C1 segment of cervical spinal cord (tissue), 14 donors: ENCODE results near the gene JDP2.
A peak's percentile ranks its signal among the peaks of the same experiment; 100 is the strongest.

Source experiments
- DNase-seq, 14 donors: peaks; one replicate each; lab custom pipeline; 2025; lab: John Stamatoyannopoulos, UW

The JDP2 gene

GRCh38 chr14:75409316-75410205, 18.3 kb upstream of the JDP2 start:
- peak in 2 of 14 donors; percentile 11 to 24 for DNase-seq

- DNase-seq: no peak
Observed at GRCh38 chr14:75411214-75411540, 16.6 kb upstream of the JDP2 start.

DNA sequence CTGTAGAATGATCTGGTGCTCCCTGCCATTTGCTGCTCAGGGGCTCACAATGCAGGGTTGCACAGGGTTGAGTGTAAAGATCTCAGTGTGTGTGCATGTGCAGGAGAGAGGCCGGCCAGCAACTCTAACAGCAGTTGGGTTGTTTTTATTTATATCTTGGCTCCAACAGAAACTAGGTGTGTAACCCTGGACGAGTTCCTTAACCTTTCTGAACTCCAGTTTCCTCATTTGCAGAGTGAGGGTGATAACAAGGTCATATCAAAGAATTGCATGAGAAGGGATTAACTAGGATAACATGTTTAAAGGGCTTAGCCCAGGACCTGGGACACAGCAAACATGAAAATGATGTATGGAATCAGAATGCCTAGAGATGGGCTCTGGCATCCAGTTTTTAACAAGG, 14.8 kb upstream of the JDP2 start:
- no peak for DNase-seq

DNA sequence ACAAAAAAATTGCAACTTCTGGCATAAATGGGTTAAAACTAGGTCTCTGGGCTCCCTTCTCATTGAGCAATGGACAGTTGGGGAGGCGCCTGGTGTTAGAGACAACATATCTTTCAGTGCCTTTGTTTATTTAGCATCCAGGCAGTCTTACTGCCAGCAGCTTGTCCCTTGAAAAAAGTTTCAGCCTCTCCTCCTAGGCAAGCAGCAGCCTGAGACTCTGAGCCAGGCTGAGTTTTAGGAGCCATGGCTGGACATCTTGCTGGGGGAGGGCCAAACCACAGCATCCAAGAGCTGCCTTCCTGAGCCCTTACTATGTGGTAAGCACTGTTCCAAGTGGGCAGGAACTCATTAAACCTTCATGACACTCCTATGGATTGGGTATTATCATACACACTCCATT, 10.1 kb upstream of the JDP2 start:
- no peak for DNase-seq

DNA sequence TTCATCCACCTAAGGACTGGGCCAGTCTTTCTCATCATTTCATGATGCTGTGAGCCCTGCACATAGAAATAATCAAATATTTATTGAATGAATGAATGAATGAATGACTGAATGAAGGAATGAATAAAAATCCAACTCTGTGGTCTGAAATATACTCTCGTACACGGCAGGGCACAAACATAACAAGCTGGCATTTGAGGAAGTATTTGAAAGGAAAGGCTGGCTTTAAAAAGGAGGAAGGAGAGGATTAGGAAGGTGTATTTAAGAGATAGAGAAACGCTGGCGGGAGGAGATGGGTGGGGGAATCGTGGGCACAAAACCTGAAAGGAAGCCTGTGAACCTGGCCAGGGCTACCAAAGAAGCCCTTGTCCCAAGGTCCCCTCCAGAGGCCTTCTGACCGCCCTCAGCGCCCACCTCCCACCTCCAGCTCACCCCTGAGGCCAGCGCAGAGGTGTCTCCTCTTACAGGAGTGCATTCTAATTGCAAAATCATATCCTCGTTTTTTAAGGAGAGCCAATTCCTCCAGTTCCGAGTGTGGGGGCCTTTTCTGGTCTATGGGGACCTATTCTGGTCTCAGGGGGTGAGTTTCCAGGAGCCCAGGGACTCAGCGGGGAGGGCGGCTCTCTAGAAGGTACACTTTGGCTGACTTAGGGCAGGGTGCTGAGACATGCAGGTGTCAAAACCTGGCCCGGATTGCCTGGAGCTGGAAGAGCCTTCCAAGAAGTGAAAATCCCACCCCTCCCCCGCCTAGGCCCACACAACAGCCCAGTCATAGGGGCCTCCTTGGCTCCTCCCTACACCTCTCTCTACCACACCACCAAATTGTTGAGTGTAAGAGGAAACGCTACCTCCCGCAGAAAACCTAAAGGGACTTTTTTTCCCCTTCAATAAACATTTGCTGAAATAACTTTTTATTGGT, 8.7 kb upstream of the JDP2 start:
- DNase-seq: no peak

DNA sequence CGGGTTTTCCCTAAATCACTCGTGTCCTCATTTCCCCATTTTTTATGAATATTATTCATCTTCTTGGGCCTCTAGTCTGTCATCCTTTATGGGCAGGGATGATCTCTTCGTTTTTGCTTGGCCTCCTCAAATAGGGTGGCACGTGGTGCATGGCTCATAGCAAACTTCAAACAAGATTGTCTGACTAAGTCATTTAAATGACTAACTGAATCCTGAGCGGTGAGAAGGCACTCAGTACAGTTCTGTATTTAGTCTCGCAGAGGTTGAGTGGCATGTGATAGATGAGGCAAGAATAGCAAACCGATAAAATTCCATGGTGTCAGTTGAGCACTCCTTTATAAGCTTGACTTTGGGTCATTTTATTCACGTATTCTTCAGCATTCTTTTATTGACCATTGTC, 5.7 kb upstream of the JDP2 start:
- no peak for DNase-seq

DNA sequence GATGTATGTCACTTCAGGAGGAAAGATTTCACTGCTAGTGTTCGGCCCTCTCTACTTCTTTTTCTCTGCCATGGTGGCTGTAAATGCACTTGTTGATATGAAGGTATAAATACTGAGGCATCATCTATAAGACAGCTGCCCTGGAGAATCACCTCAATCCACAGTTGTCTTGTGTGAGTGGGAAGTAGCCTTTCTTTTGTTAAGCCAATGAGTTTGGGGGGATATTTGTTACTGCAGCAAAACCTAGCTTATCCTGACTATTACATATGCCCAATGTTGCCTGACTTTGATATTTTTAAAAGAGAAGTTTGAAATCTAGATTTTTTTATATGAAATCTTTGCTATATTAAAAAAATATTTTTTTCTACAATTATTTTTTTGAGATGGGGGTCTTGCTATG, 3.3 kb upstream of the JDP2 start:
- no peak for DNase-seq

- no peak for DNase-seq
Observed at GRCh38 chr14:75425446-75425845, 2.4 kb upstream of the JDP2 start.

DNA sequence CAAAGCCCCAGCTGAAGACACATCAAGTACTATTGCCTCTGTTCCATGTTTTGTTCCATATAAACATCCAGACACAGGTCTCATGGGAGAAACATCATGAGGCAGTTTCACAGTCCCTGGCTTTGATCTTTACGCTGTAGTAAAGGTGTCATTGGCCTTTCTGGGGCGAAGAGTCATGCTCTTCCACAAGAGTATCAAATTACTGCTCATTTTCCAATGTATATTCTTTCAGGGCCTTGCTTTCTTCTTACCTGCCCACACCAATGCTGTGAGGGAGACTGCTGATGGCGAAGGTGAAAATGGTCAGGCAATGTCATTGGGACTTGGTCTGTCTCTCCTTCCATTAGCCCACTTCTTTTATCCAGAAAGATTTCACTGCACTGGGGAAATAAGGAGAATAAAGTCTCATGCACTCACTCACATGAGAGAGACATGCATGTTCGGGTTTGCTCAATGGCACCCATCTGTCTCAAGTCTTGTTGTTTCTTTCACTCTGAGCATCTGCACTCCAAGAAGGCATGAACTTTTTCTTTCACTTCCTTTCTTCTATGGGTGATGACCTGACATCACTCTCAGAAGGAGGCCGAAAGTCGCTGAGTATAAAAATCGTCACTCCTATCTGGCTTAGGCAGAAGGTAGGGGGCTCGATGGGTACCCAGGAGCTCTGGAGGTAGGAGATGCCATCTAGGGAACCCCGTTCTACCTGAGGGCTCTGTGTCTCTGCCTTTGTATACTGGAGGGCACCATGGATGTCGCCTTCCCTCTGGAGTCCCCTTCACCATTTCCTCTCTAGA, 1.3 kb upstream of the JDP2 start:
- DNase-seq: peak in 5 of 14 donors; percentile 20 to 62 (median 59)

DNA sequence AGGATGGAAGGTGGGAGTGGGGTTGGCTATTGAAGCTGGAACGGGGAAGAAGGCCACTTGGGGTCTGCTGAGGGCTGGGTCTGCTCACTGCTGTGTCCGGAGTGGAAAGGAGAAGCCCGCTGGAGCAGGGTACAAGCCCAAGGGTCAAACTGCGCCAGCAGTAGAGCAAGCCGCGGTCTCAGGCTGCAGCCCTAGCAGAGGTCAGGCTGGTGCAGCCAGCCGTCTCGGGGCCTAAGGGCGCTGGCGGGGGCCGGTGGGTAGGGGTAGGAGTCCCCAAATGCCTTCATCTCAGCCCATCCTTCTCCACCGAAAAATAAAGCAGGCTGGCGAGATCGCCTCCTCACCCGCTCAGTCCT, 718 bp upstream of the JDP2 start:
- DNase-seq: peak in 8 of 14 donors; percentile 57 to 75 (median 66)

DNA sequence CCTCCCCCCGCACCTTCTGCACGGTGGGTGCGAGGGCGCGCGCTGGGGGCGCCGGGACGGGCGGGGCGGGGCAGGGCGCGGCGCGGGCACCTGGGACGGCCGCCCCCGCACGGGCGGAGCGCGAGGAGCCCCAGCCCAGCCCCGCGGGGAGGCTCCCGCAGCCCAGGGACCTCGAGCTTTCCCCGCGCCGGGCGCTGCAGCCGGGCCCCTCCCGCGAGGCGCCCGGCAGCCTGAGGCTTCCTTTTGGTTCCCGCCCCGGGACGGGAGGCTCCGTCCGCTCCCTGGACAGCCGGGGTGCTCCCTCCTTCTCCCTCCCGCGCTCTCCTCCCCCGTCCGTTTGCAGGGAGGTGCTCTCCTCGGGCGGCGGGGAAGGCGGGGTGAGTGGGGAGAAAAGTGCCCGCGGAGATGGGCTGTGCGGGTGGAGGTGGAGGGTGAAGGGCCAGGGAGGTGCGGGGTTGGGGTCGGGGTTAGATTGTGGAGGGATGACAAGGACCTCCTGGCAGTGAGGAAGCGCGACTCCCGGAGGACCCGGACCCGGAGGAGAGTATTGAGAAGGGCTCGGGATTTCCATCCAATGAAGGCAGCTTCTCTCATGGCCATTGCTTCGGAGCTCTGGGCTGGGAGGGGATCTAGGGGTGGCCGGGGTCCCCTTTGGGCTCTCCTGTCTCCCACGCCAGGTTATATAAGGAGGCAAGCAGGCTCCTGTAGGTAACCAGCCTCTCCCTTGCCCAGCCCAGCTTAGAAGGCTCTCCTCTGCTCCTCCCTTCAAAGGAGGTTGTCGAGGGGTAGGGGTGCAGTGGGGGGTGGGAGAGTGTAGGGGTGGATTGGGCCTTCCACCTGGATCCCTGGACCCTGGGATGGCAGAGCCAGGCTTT, 645 bp downstream of the JDP2 start:
- peak in 6 of 14 donors; percentile 21 to 66 (median 46) for DNase-seq

DNA sequence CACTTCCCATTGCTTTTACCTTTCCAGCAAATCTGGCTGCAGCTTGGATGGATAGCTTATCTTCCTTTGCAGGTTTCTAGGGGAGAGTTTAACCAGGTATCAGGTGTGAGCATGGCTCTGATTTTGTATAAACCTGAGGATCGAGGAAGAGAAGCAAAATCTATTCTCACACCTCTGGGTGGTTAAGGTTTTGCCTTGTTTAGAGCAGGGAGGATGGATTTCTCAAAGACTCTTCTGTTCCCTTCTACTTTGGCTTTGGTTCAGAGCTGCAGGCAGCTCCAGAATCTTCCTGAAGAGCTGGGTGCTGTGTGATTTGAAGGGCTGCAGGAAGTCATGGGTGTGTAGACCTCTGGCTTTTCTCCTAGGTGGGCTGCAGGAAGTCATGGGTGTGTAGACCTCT, 1.7 kb downstream of the JDP2 start:
- peak in 3 of 14 donors; percentile 8 to 52 (median 33) for DNase-seq

GRCh38 chr14:75430116-75430515, 2.3 kb downstream of the JDP2 start:
- peak in 7 of 14 donors; percentile 20 to 56 (median 32) for DNase-seq

GRCh38 chr14:75430526-75430925, 2.7 kb downstream of the JDP2 start:
- peak in 2 of 14 donors; percentile 11 to 64 for DNase-seq

- DNase-seq: no peak
Observed at GRCh38 chr14:75430976-75431375, 3.2 kb downstream of the JDP2 start.

DNA sequence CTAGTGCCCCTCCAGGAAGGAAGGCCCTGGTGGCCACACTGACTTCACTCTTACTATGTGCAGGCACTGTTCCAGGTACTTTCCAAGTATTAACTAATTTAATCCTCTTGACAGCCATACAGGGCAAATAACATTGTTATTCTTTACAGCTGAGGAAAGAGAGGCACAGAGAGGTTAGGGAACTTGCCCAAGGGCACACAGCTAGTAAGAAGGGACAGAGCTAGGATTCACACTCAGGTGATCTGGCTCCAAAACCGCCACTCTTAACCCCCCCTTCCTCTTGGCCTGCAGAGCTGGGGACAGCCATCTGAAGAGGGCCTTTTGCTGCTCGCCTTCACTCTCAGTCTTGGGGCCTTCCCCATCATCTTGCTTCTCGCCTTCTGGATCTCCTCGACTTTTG, 4.0 kb downstream of the JDP2 start:
- DNase-seq: no peak

- no peak for DNase-seq
Observed at GRCh38 chr14:75432411-75432810, 4.6 kb downstream of the JDP2 start.

DNA sequence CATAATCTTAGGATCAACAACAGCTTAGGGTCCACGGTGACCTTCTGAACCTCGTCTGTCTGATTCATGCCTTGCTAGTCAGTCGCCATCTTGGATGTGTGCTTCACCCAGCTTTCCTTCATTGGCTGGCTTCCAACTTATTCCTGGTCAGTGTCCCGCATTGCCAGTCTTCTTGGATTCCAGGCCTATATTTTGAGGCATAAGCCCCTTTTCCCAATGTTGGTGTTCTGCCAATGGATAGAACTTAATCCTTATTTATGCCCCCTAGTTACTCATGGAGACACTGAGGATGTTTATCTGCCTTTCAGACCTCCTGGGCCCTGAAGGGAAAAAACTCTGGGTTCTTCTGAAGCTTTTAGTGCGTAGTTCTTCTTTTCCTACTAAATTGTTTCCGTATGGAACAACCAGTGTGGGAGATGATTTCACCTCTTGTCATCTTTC, 5.8 kb downstream of the JDP2 start:
- no peak for DNase-seq

DNA sequence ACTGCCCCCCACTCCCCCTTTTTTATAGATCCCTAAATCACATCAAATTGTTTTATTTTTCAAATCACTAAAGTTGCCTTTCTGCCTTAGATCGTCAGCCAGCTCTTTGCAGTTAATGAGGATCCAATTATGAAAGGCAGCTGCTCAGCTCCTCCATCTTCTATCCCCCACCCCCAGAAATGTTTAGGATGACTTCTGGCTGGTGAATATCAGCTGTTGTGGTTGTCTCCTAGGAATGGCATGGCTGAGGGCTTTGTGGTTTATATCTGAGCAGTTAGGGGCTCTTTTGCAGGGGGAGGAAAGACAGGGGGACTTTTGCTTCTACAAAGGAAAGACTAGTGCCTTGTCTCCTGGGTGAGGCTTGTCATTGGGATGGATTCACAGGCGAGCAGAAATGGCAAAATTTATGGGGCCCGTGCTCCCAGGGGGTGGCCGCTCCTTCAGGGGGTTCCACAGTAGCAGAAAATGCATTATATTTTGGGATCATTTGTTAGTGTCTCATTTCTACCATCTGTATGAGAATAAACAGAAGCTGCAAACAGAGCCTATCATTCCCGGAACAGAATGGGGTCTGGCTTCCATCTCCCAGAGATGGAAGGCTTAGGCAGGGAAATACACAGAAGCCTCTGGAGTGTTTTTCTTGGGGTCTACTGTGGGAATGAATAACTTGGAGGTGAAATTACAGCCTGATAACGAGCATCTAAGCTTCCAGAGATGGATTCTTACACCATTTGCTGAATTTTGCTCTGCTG, 6.5 kb downstream of the JDP2 start:
- no peak for DNase-seq

GRCh38 chr14:75434890-75435248, 7.0 kb downstream of the JDP2 start:
- no peak for DNase-seq
